Brain microvascular endothelial cell (primary cell): ENCODE results near the gene ATL3.
"Not testable (repeated sequence)": the region's sequence is repeated elsewhere in the genome, so short reads cannot be mapped to it uniquely, and the experiment has no call there.

Experiments used
- DNase-seq: peaks from one replicate; pipeline ENCODE4 v3.0.0-alpha.2; 2020
- H3K27ac ChIP-seq: fragments of 250-450 bp; sonication (Bioruptor Pico); 2 replicates; pipeline ENCODE4 v1.5.1; 2020; ENCODE audit warnings: mild to moderate bottlenecking, moderate library complexity
- H3K27me3 ChIP-seq: fragments of 250-450 bp; sonication (Bioruptor Pico); replicated peaks from 2 replicates; pipeline ENCODE4 v1.5.1; 2020; ENCODE audit warnings: mild to moderate bottlenecking
- H3K36me3 ChIP-seq: fragments of 250-450 bp; sonication (Bioruptor Pico); replicated peaks from 2 replicates; pipeline ENCODE4 v1.5.1; 2020; ENCODE audit warnings: mild to moderate bottlenecking
- H3K4me3 ChIP-seq: 2 replicates; pipeline ENCODE4 v1.5.1; 2011; ENCODE audit warnings: low read depth, mild to moderate bottlenecking, control low read depth, low read length, moderate library complexity
- in situ Hi-C: cut with HindIII; loops from 2 replicates; pipeline ENCODE4 v1.10.0; 2017; ENCODE audit warnings: low sequenced_read_pairs, low pct_ligation_motif_present
- TF ChIP-seq, protein P1 (sequence below): IDR thresholded peaks from 2 replicates; pipeline ENCODE4 v1.5.1; 2011; ENCODE audit warnings: low read depth, mild to moderate bottlenecking, moderate library complexity, low read length, control low read depth, inconsistent platforms; ENCODE audit errors: missing control alignments

Gene ATL3

GRCh38 chr11:63590024-63590788 is 81.0 kb downstream of the ATL3 start:
- no peaks in the 10 kb centered on the region for H3K27me3 ChIP-seq
- TF ChIP-seq, protein P1, sequence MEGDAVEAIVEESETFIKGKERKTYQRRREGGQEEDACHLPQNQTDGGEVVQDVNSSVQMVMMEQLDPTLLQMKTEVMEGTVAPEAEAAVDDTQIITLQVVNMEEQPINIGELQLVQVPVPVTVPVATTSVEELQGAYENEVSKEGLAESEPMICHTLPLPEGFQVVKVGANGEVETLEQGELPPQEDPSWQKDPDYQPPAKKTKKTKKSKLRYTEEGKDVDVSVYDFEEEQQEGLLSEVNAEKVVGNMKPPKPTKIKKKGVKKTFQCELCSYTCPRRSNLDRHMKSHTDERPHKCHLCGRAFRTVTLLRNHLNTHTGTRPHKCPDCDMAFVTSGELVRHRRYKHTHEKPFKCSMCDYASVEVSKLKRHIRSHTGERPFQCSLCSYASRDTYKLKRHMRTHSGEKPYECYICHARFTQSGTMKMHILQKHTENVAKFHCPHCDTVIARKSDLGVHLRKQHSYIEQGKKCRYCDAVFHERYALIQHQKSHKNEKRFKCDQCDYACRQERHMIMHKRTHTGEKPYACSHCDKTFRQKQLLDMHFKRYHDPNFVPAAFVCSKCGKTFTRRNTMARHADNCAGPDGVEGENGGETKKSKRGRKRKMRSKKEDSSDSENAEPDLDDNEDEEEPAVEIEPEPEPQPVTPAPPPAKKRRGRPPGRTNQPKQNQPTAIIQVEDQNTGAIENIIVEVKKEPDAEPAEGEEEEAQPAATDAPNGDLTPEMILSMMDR, result no peak
- no peak for DNase-seq
- H3K36me3 ChIP-seq, result no peaks in the 10 kb centered on the region
- no peak overlapping the region for H3K27ac ChIP-seq
- in situ Hi-C loops, result no loop called here
- H3K4me3 ChIP-seq, result no peak overlapping the region

GRCh38 chr11:63589000-63589399 is 82.2 kb downstream of the ATL3 start:
- in situ Hi-C loops, result no loop called here

DNA sequence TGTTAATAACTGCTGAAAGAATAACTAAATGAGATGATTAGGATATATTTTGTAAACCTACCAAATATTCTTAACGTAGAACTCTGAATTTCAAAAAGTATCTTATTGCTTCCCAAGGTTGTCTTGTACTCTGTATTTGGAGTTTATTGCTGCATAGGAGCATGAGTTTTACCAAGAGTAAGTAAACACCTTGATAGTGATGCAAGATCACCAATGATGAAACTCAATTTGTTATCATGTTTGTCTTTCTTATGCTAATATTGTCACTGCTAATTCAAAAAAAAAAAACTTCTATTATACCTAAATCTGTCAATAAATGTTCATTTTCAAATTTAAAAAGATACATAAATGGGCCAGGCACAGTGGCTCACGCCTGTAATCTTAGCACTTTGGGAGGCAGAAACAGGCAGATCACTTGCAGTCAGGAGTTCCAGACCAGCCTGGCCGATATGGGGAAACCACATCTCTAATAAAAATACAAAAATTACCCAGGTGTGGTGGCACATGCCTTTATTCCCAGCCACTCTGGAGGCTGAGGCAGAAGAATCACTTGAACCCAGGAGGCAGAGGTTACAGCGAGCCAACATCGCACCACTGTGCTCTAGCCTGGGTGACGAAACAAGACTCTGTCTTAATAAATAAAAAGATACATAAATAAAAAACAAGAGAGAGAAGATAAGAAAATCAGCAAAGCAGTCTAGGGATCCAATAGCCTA is 84.6 kb downstream of the ATL3 start:
- no peaks in the 10 kb centered on the region for H3K36me3 ChIP-seq
- H3K27me3 ChIP-seq, result no peaks in the 10 kb centered on the region
- H3K4me3 ChIP-seq, result no peak overlapping the region
- in situ Hi-C loops, result no loop called here
- TF ChIP-seq, protein P1, result no peak
- DNase-seq, result no peak
- H3K27ac ChIP-seq, result no peak overlapping the region

More at GRCh38 chr11:63589000-63589399, 82.2 kb downstream of the ATL3 start:
- Histone ChIP-seq H3K4me3 (no peak overlapping the region), H3K27ac (no peak overlapping the region), H3K27me3 (no peaks in the 10 kb centered on the region), H3K36me3 (no peaks in the 10 kb centered on the region)
- TF ChIP-seq, protein P1, result no peak
- DNase-seq, result no peak

- no peak for DNase-seq
- TF ChIP-seq, protein P1, result no peak
- Histone ChIP-seq H3K36me3 (no peaks in the 10 kb centered on the region), H3K4me3 (no peak overlapping the region), H3K27me3 (no peaks in the 10 kb centered on the region), H3K27ac (no peak overlapping the region)
- in situ Hi-C loops, result no loop called here
Observed at GRCh38 chr11:63583357-63583677, 87.9 kb downstream of the ATL3 start.

DNA sequence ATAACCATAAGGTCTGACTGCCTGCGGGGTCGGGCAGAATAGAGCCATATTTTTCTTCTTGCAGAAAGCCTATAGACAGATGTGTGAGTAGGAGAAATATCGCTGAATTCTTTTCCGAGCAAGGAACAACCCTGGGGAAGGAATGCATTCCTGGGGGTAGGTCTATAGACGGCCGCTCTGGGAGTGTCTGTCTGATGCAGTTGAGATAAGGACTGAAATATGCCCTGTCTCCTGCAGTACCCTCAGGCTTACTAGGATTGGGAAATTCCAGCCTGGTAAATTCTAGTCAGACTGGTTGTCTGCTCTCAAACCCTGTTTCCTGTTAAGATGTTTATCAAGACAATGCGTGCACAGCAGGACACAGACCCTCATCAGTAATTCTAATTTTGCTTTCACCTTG is 90.0 kb downstream of the ATL3 start:
- H3K27ac ChIP-seq, H3K4me3 ChIP-seq, H3K36me3 ChIP-seq, DNase-seq, H3K27me3 ChIP-seq, in situ Hi-C loops: not testable (repeated sequence)

DNA sequence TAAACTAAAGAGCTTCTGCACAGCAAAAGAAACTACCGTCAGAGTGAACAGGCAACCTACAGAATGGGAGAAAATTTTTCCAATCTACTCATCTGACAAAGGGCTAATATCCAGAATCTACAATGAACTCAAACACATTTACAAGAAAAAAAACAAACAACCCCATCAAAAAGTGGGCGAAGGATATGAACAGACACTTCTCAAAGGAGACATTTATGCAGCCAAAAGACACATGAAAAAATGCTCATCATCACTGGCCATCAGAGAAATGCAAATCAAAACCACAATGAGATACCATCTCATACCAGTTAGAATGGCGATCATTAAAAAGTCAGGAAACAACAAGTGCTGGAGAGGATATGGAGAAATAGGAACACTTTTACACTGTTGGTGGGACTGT is 92.3 kb downstream of the ATL3 start:
- H3K36me3 ChIP-seq, H3K27ac ChIP-seq, H3K27me3 ChIP-seq, H3K4me3 ChIP-seq, in situ Hi-C loops, DNase-seq: not testable (repeated sequence)
